GM21619 (cell line): Measurements from ENCODE around the gene ATP6V0A1.

Source experiments
- ATAC-seq: cut with Tn5 transposase; IDR thresholded peaks from one replicate; pipeline ENCODE4 v1.9.1; 2021; ENCODE audit not compliant: unreplicated experiment

The ATP6V0A1 gene

DNA sequence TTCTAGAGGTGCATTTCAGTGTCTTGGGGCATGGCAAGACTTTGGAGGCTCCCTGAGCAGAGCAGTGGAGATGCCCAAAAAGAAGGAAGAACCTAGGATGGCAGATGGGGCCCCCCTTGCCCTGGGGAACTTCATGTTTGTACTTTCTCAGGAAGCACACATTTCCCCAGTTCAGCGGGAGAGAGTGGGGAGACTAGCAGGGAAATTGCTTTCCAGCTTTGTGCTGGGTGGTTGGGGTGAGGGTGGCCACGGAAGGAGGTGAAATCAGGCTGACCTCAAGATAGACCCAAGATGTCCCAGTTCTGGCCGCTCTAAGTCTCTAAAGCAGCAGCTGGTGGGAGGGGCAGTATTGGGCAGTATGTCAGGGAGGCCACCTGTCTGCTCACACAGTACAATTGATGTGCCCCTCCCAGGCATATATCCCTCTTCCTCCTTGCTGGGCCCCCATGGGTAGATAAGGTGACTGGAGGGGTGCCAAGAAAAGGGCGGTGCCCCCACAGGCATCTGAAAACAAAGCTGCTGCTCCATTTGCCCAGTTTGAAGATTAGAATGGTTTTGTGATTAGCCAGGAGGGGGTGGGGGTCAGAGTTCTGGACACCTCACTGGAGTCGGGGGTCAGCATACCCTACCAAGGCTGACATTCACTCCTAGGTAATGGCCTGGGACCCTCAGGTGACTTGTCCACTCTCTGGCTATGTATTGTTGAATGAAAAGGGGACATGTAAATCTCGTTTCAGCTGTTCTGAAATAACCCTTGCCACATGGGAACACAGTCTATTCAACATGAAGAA, 60.3 kb downstream of the ATP6V0A1 start:
- no peak for ATAC-seq

DNA sequence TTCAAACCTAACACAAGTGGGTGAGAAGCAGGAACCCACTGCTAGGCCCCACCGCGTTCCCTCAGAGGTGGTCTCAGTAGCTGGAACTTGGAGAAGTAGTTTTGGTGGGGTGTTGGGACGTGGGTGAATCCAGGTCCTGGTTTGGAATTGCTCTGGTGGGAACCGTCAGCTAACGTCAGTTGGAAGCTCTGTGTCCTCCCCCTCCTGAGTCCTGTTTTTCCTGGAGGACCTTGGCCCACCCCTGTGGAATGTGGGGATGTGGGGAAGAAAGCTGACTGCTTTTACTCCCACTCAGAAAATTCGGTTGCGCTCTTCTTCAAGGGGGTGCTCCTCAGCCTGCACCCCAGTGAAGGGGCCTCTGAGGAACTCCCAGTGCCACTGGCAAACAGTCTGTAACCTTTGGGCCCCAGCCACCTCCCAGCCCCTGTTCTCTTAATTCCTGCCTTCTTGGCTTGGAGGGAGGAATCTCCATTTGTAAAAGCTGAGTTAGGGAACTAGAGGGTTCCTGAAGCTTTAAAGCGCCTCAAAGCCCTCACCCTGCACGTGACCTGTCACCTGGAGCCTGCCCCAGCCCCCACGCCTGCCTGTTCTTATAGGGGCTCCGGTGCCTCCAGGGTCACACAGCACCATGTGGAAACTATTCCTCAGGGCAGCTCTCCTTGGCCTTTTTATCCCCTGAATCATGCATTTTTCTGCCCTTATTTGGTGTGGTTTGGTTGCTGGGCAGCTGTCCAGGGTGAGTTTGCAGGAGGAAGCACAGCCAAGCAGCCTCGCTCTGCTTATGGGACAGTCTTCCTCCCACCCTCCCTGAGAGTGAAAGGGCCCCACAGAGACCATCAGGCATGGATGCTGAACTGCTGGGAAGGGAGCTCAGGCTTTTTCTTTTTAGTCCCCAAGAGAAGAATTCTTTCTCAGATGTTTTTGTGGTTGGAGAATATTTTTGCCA, 61.1 kb downstream of the ATP6V0A1 start:
- ATAC-seq, result no peak

DNA sequence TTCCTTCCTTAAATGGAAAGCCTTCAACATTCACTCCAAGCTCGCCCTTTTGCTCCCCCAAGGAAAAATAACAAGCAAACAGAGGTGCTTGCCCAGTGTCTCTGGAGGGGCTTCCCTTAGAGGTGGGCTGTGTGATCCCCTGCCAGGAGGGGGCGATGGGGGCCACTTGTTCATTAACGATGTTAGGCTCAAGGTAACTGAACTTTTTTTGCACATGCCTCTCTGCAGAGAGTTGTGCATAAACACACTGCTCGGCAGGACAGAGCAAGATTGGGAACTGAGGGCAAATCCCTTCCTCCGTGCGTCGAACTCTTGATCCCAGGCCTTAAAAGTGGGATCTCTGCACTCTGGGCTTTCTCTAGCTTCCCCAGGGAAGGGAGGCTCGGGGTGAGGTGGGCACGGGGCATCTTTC, 61.9 kb downstream of the ATP6V0A1 start:
- ATAC-seq, result no peak

DNA sequence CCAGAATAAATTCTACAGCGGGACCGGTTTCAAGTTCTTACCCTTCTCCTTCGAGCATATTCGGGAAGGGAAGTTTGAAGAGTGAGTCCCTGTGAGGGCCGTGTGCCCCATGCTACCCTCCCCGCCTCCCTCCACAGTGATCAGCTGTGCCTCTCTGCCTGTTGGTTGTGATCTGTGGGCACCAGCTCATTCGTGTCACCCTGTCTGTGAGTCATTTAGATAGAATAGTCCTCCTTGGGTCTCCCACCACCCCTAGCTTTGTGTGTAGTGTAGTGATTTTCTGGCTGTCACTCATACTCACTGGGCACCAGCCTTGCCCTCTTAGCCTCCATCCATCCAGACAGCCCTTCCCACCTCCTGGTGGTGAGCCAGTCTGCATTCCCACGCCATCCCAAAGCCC, 62.4 kb downstream of the ATP6V0A1 start:
- ATAC-seq, result no peak

GRCh38 chr17:42521666-42522262, 63.1 kb downstream of the ATP6V0A1 start:
- no peak for ATAC-seq

- ATAC-seq, result no peak
Measured at GRCh38 chr17:42522263-42522790, 63.6 kb downstream of the ATP6V0A1 start.

- no peak for ATAC-seq
Measured at GRCh38 chr17:42522798-42523278, 64.2 kb downstream of the ATP6V0A1 start.

DNA sequence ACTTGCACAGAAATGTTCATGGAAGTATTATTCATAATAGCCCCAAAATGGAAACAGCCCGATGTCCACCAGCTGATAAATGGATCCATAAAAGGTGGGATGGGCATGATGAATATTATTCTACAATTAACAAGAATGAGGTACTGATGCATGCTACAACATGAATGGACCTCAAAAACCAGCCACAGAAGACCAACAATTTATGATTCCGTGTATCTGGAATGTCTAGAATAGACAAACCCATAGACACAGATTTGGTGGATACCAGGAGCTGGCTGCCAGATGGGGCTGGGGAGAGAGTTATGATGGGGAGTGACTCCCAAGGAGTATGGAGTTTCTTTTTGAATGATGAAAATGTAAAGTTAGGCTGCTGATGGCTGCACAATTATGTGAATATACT, 66.5 kb downstream of the ATP6V0A1 start:
- no peak for ATAC-seq

DNA sequence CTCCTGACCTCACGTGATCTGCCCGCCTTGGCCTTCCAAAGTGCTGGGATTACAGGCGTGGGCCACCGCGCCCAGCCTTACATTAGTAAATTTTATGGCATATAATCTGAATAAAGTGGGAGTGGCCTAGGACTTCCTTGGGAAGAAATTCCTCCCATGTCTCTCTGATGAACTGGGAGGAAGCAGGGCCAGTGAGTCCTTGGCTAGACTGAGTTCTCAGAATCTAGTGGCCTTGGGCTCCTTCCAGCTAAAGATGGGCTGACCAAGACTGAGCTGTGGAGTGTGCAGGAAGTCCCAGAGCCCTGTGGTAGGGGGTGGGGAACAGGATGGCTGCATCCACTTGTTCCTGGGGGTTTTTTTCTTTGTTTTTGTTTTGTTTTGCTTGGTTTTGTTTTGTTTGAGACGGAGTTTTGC, 67.4 kb downstream of the ATP6V0A1 start:
- ATAC-seq, result no peak

GRCh38 chr17:42527932-42528331, 69.3 kb downstream of the ATP6V0A1 start:
- ATAC-seq, result no peak

DNA sequence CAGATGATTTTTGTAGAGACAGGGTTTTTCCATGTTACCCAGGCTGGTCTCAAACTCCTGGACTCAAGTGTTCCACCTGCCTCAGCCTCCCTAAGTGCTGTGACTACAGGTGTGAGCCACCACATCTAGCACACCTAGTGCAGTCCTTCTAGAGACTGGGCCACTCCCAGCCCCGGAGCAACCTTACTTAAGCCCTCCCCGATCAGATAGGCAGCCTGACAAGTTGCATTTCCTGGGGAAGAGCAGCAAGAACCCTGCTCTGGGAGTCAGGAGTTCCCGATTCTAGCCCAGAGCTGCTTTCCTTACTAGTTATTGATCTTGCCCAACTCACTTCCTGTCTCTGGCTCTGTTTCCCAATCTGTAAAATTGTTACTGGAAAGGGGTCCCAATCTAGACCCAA, 70.4 kb downstream of the ATP6V0A1 start:
- ATAC-seq, result no peak

DNA sequence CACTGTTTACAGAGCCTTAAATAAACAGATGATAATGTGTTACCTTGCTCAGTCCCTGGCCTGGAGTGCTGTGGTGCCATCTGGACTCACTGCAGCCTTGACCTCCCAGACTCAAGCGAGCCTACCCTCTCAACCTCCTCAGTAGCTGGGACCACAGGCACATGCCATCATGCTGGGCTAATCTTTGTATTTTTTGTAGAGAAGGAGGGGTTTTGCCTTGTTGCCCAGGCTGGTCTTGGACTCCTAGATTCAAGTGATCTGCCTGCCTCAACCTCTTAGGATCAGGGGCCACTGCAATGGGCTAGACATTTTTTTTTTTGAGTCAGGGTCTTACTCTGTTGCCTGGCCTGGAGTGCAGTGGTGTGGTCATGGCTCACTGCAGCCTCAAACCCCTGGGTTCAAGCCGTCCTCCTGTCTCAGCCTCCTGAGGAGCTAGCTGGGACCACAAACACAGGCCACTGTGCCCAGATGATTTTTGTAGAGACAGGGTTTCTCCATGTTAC, 72.3 kb downstream of the ATP6V0A1 start:
- no peak for ATAC-seq

DNA sequence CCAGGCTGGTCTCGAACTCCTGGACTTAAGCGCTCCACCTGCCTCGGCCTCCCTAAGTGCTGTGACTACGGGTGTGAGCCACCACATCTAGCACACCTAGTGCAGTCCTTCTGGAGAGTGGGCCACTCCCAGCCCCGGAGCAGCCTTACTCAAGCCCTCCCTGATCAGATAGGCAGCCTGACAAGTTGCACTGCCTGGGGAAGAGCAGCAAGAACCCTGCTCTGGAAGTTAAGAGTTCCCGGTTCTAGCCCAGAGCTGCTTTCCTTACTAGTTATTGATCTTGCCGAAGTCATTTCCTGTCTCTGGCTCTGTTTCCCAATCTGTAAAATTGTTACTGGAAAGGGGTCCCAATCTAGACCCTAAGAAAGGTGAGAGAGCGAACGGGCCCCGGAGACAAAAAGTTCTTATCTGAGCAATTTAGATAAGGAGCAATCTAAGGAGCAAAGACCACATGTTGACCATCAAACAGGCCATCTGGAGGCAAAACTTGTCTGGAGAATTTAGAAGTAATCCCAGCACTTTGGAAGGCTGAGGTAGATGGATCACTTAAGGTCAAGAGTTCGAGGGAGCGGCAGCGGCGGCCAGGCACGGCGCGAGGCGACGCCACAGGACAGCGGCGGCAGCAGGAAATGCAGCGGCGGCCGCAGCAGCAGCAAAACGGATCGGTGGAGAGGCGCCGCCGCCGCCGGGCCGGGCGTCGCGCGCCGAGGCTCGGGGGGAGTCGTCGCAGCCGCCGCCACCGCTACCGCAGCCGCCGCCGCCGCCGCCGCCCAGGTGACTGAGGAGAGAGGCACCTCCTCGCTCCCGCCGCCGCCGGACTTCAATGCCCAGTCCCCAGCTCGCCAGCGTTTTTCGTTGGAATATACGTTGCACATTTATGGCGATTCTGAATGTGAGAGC, 73.0 kb downstream of the ATP6V0A1 start:
- ATAC-seq, result no peak

GRCh38 chr17:42535155-42536047, 76.7 kb downstream of the ATP6V0A1 start:
- no peak for ATAC-seq

DNA sequence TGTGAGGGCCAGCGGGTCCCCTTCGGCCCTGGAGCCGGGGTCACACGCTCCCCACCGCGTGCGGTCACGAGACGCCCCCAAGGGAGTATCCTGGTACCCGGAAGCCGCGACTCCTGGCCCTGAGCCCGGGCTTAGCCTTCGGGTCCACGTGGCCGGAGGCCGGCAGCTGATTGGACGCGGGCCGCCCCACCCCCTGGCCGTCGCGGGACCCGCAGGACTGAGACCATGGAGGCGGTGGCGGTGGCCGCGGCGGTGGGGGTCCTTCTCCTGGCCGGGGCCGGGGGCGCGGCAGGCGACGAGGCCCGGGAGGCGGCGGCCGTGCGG, 77.3 kb downstream of the ATP6V0A1 start, which contains the start of gene NAGLU:
Gene NAGLU (plus strand): TSS at position 194 of the 324 bp plus-strand sequence. CDS start 32 bp downstream, at position 226.
- ATAC-seq, result peak; percentile 78

DNA sequence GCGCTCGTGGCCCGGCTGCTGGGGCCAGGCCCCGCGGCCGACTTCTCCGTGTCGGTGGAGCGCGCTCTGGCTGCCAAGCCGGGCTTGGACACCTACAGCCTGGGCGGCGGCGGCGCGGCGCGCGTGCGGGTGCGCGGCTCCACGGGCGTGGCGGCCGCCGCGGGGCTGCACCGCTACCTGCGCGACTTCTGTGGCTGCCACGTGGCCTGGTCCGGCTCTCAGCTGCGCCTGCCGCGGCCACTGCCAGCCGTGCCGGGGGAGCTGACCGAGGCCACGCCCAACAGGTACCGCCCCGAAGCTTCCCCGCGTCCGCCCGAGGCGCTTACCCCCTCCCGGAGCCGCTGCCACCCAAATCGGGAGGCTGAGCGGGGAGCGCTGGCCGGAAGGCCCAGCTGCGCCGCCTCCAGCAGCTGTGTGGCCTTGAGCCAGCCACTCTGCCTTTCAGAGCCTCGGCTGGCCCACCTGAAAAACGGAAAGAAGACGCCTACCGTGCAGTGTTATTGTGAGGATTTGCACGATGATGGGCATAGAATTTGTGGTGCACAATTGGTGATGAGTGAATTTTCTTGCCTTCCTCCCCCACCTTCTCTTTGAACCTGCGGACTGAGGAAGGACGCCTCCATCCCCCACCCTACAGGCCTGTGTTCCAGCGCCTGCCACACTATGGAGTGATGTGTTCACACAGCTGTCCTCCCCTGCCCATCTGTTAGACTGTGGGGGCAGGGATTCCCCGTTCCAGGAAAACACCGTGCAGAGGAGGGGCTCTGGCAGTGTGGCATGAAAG, 77.9 kb downstream of the ATP6V0A1 start:
- peak; percentile 57 for ATAC-seq

GRCh38 chr17:42537156-42537805, 78.6 kb downstream of the ATP6V0A1 start:
- ATAC-seq, result no peak
